ENCODE data around the gene FYB1.
"Not testable (repeated sequence)": the region's sequence is repeated elsewhere in the genome, so short reads cannot be mapped to it uniquely, and the experiment has no call there.

The FYB1 gene

GRCh38 chr5:39226100-39226451 is 6.7 kb upstream of the FYB1 start:
- TF ChIP-seq ZFX (IDR thresholded peaks at IDR 0.05) (no peak), CTCF (conservative IDR thresholded peaks at IDR 0.05) (no peak)
- no peak overlapping the region for H3K27ac ChIP-seq

- TF ChIP-seq ZFX (IDR thresholded peaks at IDR 0.05): no peak
- no peak for TF ChIP-seq CTCF (conservative IDR thresholded peaks at IDR 0.05)
These were observed 6.2 kb upstream of the FYB1 start for GRCh38 chr5:39225405-39226099.

GRCh38 chr5:39224196-39224761 is 4.9 kb upstream of the FYB1 start:
- no peak for TF ChIP-seq ZFX (IDR thresholded peaks at IDR 0.05)
- no peak for TF ChIP-seq CTCF (conservative IDR thresholded peaks at IDR 0.05)
- H3K27ac ChIP-seq: no peak overlapping the region

More at GRCh38 chr5:39225405-39226099, 6.2 kb upstream of the FYB1 start:
- no peak overlapping the region for H3K27ac ChIP-seq

- TF ChIP-seq CTCF (conservative IDR thresholded peaks at IDR 0.05): no peak
- TF ChIP-seq ZFX (IDR thresholded peaks at IDR 0.05): no peak
- H3K27ac ChIP-seq: no peak overlapping the region
These were observed 4.3 kb upstream of the FYB1 start for GRCh38 chr5:39223565-39224156.

- not testable (repeated sequence) for H3K27ac ChIP-seq
These were observed 2.3 kb upstream of the FYB1 start for GRCh38 chr5:39221671-39222070.

- no peak for TF ChIP-seq CTCF (conservative IDR thresholded peaks at IDR 0.05)
- TF ChIP-seq ZFX (IDR thresholded peaks at IDR 0.05): no peak
- no peak overlapping the region for H3K27ac ChIP-seq
These were observed 1.1 kb upstream of the FYB1 start for GRCh38 chr5:39220280-39221030.

- no peak for TF ChIP-seq CTCF (conservative IDR thresholded peaks at IDR 0.05)
- no peak for TF ChIP-seq ZFX (IDR thresholded peaks at IDR 0.05)
These were observed 621 bp downstream of the FYB1 start for GRCh38 chr5:39218482-39219402.

More at GRCh38 chr5:39218482-39219402, 621 bp downstream of the FYB1 start:
- H3K27ac ChIP-seq: no peak overlapping the region

Data from C4-2B (cell line).